PC-9 (cell line): ENCODE measurements around the gene IZUMO1. TPM values are rescaled to one million over a fixed set of nuclear protein-coding genes. Genes with fewer than 3 reads are reported as not detected.
"Not testable (repeated sequence)": the region's sequence is repeated elsewhere in the genome, so short reads cannot be mapped to it uniquely, and the experiment has no call there.

Experiments
- BruUV-seq: library from RNA; stranded (reverse); fragments of 400-500 nt; replicated peaks from 2 replicates; lab custom pipeline; 2021; lab: Mats Ljungman, UMichigan
- CTCF ChIA-PET: fragments of 300-600 bp; sonication (Branson Sonifier 250); formaldehyde crosslinking; loops from one replicate; lab custom pipeline; 2022; ENCODE audit warnings: antibody characterized with exemption; lab: Charles Lee
- POLR2A ChIA-PET: fragments of 300-600 bp; sonication (Branson Sonifier 250); formaldehyde crosslinking; loops from one replicate; lab custom pipeline; 2022; ENCODE audit warnings: antibody characterized with exemption; ENCODE audit not compliant: unreplicated experiment; lab: Charles Lee
- DNase-seq, 2 experiments: peaks; one replicate each; pipeline versions ENCODE4 v3.0.0 to v3.0.0-alpha.2; 2015 to 2022; ENCODE audit warnings: mixed read lengths in 1 of 2
- H2AFZ ChIP-seq: fragments of 200-600 bp; sonication (generic); 2 replicates; pipeline ENCODE4 v1.8.1; 2017; ENCODE audit warnings: antibody characterized with exemption
- H3F3A ChIP-seq: fragments of 200-600 bp; sonication (generic); 2 replicates; pipeline ENCODE4 v1.8.1; 2017; ENCODE audit warnings: antibody characterized with exemption, mild to moderate bottlenecking, low read depth; ENCODE audit not compliant: insufficient read depth
- H3K27ac ChIP-seq: fragments of 200-600 bp; sonication (generic); 2 replicates; pipeline ENCODE4 v1.6.1; 2016; ENCODE audit warnings: mixed run types
- H3K27me3 ChIP-seq: fragments of 200-600 bp; sonication (generic); 2 replicates; pipeline ENCODE4 v1.6.1; 2016; ENCODE audit warnings: low read depth, mixed run types; ENCODE audit not compliant: insufficient read depth
- H3K36me3 ChIP-seq: fragments of 200-600 bp; sonication (generic); 2 replicates; pipeline ENCODE4 v1.6.1; 2016; ENCODE audit warnings: low read depth, mixed run types
- H3K4me1 ChIP-seq: fragments of 200-600 bp; sonication (generic); replicated peaks from 2 replicates; pipeline ENCODE4 v1.6.1; 2016; ENCODE audit warnings: mixed run types; ENCODE audit not compliant: insufficient read depth
- H3K4me2 ChIP-seq: fragments of 200-600 bp; sonication (generic); 2 replicates; pipeline ENCODE4 v1.6.1; 2017; ENCODE audit warnings: mixed run types
- H3K4me3 ChIP-seq: fragments of 200-600 bp; sonication (generic); 2 replicates; pipeline ENCODE4 v1.6.1; 2016; ENCODE audit warnings: mixed run types
- H3K79me2 ChIP-seq: fragments of 200-600 bp; sonication (generic); 2 replicates; pipeline ENCODE4 v1.6.1; 2017; ENCODE audit warnings: low read depth, mixed run types
- H3K9me2 ChIP-seq: fragments of 200-600 bp; sonication (generic); 2 replicates; pipeline ENCODE4 v1.8.1; 2017; ENCODE audit warnings: mild to moderate bottlenecking; ENCODE audit not compliant: insufficient read depth
- H3K9me3 ChIP-seq: fragments of 200-600 bp; sonication (generic); 2 replicates; pipeline ENCODE4 v1.8.1; 2016; ENCODE audit warnings: low read depth; ENCODE audit not compliant: insufficient read depth
- H4K20me1 ChIP-seq: fragments of 200-600 bp; sonication (generic); 2 replicates; pipeline ENCODE4 v1.8.1; 2017; ENCODE audit not compliant: insufficient read depth
- EZH2 ChIP-seq: fragments of 200-600 bp; sonication (generic); IDR thresholded peaks from 2 replicates; pipeline ENCODE4 v1.8.0; 2017; ENCODE audit warnings: antibody characterized with exemption, low read depth
- intact Hi-C: fragments of 100-400 bp; cut with micrococcal nuclease; formaldehyde crosslinking; loops from one replicate; pipeline ENCODE4 v1.10.0; 2022; ENCODE audit not compliant: unreplicated experiment
- total RNA-seq: library from RNA; stranded (reverse); gene quantifications from 2 replicates; pipeline ENCODE4 v1.2.3, GENCODE V29; 2021
- TF ChIP-seq, protein P1 (sequence below): fragments of 200-600 bp; sonication (generic); conservative IDR thresholded peaks from 2 replicates; pipeline ENCODE4 v1.6.1; 2017; ENCODE audit warnings: mixed run types, antibody characterized with exemption, mild to moderate bottlenecking, moderate library complexity

Gene IZUMO1
- total RNA-seq, 1 experiment from 2014 or later: 2.2 TPM

GRCh38 chr19:48695743-48696352 lies 50.9 kb downstream of the IZUMO1 start, which contains the start of gene FUT2:
Gene FUT2, plus strand, starts transcription at chr19:48695971. Its CDS starts 6,986 bp downstream, at chr19:48702957.
- Histone ChIP-seq H2AFZ (peak within 1 kb of the TSS; percentile 63; the same call in 1 of the 2 replicates), H3K4me2 (peak within 1 kb of the TSS; percentile 83), H3K79me2 (no peaks in the 10 kb centered on the region), H3K4me3 (peak within 1 kb of the TSS; percentile 47), H3K36me3 (no peaks in the 10 kb centered on the region), H3K27me3 (no peaks in the 10 kb centered on the region), H4K20me1 (no peaks in the 10 kb centered on the region), H3K9me3 (no peaks in the 10 kb centered on the region), H3F3A (peaks cover 24% of the 10 kb centered on the region), H3K27ac (peak within 1 kb of the TSS; percentile 56), H3K4me1 (peaks cover 24% of the 10 kb centered on the region), H3K9me2 (no peaks in the 10 kb centered on the region)
- POLR2A ChIA-PET: interaction anchor here (0.6 to 0.8 kb wide), 6 partner anchors 9 to 425 kb away, joined by 5 to 11 read pairs (median 7); no protein-coding TSS in a partner anchor
- intact Hi-C loops: loop anchor here (2.0 kb wide), 1 partner anchor 19 kb away; no protein-coding TSS in a partner anchor
- CTCF ChIA-PET: interaction anchor here (0.6 to 1.2 kb wide), 3 partner anchors 20 to 43 kb away, joined by 3 to 4 read pairs (median 3); no protein-coding TSS in a partner anchor
- peak in 1 of 2 experiments; percentile 65 for DNase-seq
- BruUV-seq: TSS peak; percentile 59
- TF ChIP-seq, protein P1, sequence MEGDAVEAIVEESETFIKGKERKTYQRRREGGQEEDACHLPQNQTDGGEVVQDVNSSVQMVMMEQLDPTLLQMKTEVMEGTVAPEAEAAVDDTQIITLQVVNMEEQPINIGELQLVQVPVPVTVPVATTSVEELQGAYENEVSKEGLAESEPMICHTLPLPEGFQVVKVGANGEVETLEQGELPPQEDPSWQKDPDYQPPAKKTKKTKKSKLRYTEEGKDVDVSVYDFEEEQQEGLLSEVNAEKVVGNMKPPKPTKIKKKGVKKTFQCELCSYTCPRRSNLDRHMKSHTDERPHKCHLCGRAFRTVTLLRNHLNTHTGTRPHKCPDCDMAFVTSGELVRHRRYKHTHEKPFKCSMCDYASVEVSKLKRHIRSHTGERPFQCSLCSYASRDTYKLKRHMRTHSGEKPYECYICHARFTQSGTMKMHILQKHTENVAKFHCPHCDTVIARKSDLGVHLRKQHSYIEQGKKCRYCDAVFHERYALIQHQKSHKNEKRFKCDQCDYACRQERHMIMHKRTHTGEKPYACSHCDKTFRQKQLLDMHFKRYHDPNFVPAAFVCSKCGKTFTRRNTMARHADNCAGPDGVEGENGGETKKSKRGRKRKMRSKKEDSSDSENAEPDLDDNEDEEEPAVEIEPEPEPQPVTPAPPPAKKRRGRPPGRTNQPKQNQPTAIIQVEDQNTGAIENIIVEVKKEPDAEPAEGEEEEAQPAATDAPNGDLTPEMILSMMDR: no peak
- TF ChIP-seq EZH2: no peak

GRCh38 chr19:48693629-48694028 lies 53.1 kb downstream of the IZUMO1 start:
- peaks cover 24% of the 10 kb centered on the region for H3K4me1 ChIP-seq
- H3K27ac ChIP-seq, H3K4me3 ChIP-seq, H3K27me3 ChIP-seq, H3K9me2 ChIP-seq, H2AFZ ChIP-seq, H3K4me2 ChIP-seq, H3K9me3 ChIP-seq, DNase-seq, BruUV-seq, POLR2A ChIA-PET, H4K20me1 ChIP-seq, intact Hi-C loops, H3K79me2 ChIP-seq, H3K36me3 ChIP-seq: not testable (repeated sequence)
- peaks cover 15% of the 10 kb centered on the region for H3F3A ChIP-seq
- CTCF ChIA-PET: interaction anchor here (1.7 kb wide), 1 partner anchor 18 kb away, joined by 4 read pairs; no protein-coding TSS in a partner anchor

Other genes starting within 250 kb of the IZUMO1 start
- gene LMTK3, start 235.1 kb downstream of the IZUMO1 start, total RNA-seq: 13.9 and 19.6 TPM in 2 replicates
- 4.4 and 6.2 TPM in 2 replicates for gene SULT2B1, start 194.7 kb downstream of the IZUMO1 start, total RNA-seq
- gene SPACA4, start 140.2 kb downstream of the IZUMO1 start, total RNA-seq: not detected in 2 replicates
- 12.3 and 17.4 TPM in 2 replicates for gene FAM83E, start 131.8 kb downstream of the IZUMO1 start, total RNA-seq
- gene RPL18, start 127.7 kb downstream of the IZUMO1 start, total RNA-seq: 1,618 and 1,710 TPM in 2 replicates
- gene SPHK2, start 127.4 kb downstream of the IZUMO1 start, total RNA-seq: 18.4 and 20.0 TPM in 2 replicates
- 48.2 and 48.6 TPM in 2 replicates for gene DBP, start 109.5 kb downstream of the IZUMO1 start, total RNA-seq
- gene CA11, start 100.7 kb downstream of the IZUMO1 start, total RNA-seq: 11.0 and 12.2 TPM in 2 replicates
- 2.9 and 7.4 TPM in 2 replicates for gene NTN5, start 73.9 kb downstream of the IZUMO1 start, total RNA-seq
- 8.7 and 9.6 TPM in 2 replicates for gene FUT2, start 50.9 kb downstream of the IZUMO1 start, total RNA-seq
- gene MAMSTR, start 27.2 kb downstream of the IZUMO1 start, total RNA-seq: 2.6 and 3.9 TPM in 2 replicates
- 1.3 and 1.4 TPM in 2 replicates for gene RASIP1, start 6.3 kb downstream of the IZUMO1 start, total RNA-seq
- 7.9 and 9.6 TPM in 2 replicates for gene FUT1, start 5.7 kb upstream of the IZUMO1 start, total RNA-seq
- gene FGF21, start 8.6 kb upstream of the IZUMO1 start, total RNA-seq: 0.41 and 0.78 TPM in 2 replicates
- 69.7 and 70.5 TPM in 2 replicates for gene BCAT2, start 64.1 kb upstream of the IZUMO1 start, total RNA-seq
- gene HSD17B14, start 89.6 kb upstream of the IZUMO1 start, total RNA-seq: 20.7 and 33.6 TPM in 2 replicates
- 0.79 and 1.8 TPM in 2 replicates for gene PLEKHA4, start 121.7 kb upstream of the IZUMO1 start, total RNA-seq
- gene PPP1R15A, start 125.5 kb upstream of the IZUMO1 start, total RNA-seq: 49.5 and 53.6 TPM in 2 replicates
- gene TULP2, start 151.8 kb upstream of the IZUMO1 start, total RNA-seq: not detected in 2 replicates
- gene NUCB1, start 153.4 kb upstream of the IZUMO1 start, total RNA-seq: 185 and 216 TPM in 2 replicates
- 2.0 and 2.4 TPM in 2 replicates for gene DHDH, start 186.8 kb upstream of the IZUMO1 start, total RNA-seq
- gene BAX, start 208.0 kb upstream of the IZUMO1 start, total RNA-seq: 140 and 198 TPM in 2 replicates
- gene FTL, start 218.4 kb upstream of the IZUMO1 start, total RNA-seq: 3,402 and 3,822 TPM in 2 replicates
- 47.5 and 54.2 TPM in 2 replicates for gene GYS1, start 246.4 kb upstream of the IZUMO1 start, total RNA-seq
- 175 and 179 TPM in 2 replicates for gene RUVBL2, start 247.0 kb upstream of the IZUMO1 start, total RNA-seq